Loucy (cell line): Measurements from ENCODE around the gene SORBS1.

Source experiments
- EZH2phosphoT487 ChIP-seq: fragments of 200-600 bp; IDR thresholded peaks from 2 replicates; pipeline ENCODE4 v1.6.1; 2018; ENCODE audit warnings: antibody characterized with exemption, mild to moderate bottlenecking, moderate library complexity, borderline replicate concordance
- TF ChIP-seq, protein P1 (sequence below): fragments of 200-600 bp; sonication (generic); conservative IDR thresholded peaks from 2 replicates; pipeline ENCODE4 v1.5.1; 2014; ENCODE audit warnings: mild to moderate bottlenecking, antibody characterized with exemption, low read length

- TF ChIP-seq, protein P1, sequence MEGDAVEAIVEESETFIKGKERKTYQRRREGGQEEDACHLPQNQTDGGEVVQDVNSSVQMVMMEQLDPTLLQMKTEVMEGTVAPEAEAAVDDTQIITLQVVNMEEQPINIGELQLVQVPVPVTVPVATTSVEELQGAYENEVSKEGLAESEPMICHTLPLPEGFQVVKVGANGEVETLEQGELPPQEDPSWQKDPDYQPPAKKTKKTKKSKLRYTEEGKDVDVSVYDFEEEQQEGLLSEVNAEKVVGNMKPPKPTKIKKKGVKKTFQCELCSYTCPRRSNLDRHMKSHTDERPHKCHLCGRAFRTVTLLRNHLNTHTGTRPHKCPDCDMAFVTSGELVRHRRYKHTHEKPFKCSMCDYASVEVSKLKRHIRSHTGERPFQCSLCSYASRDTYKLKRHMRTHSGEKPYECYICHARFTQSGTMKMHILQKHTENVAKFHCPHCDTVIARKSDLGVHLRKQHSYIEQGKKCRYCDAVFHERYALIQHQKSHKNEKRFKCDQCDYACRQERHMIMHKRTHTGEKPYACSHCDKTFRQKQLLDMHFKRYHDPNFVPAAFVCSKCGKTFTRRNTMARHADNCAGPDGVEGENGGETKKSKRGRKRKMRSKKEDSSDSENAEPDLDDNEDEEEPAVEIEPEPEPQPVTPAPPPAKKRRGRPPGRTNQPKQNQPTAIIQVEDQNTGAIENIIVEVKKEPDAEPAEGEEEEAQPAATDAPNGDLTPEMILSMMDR, result no peak
- TF ChIP-seq EZH2phosphoT487, result no peak
Measured at GRCh38 chr10:95517536-95518454, 43.4 kb downstream of the SORBS1 start.
